GM10248 (cell line): ENCODE data around the gene PAPLN.
"Not testable (repeated sequence)": the region's sequence is repeated elsewhere in the genome, so short reads cannot be mapped to it uniquely, and the experiment has no call there.

ENCODE experiments used
- CTCF ChIA-PET: fragments of 300-600 bp; sonication (Branson Sonifier 250); formaldehyde crosslinking; extraction: SDS; loops from one replicate; lab custom pipeline; 2021; ENCODE audit warnings: antibody characterized with exemption; lab: Yijun Ruan, JAX
- POLR2A ChIA-PET: fragments of 350-650 bp; sonication (Branson Sonifier 250); formaldehyde crosslinking; extraction: SDS; loops from one replicate; lab custom pipeline; 2020; ENCODE audit warnings: antibody characterized with exemption; lab: Yijun Ruan, JAX
- DNase-seq: peaks from one replicate; pipeline ENCODE4 v3.0.0; 2012; ENCODE audit errors: extremely low spot score
- TF ChIP-seq, protein P1 (sequence below): IDR thresholded peaks from 2 replicates; pipeline ENCODE4 v1.5.1; 2012; ENCODE audit warnings: mild to moderate bottlenecking, low read depth; ENCODE audit errors: extremely low read depth, missing control alignments, control extremely low read depth

Gene PAPLN

DNA sequence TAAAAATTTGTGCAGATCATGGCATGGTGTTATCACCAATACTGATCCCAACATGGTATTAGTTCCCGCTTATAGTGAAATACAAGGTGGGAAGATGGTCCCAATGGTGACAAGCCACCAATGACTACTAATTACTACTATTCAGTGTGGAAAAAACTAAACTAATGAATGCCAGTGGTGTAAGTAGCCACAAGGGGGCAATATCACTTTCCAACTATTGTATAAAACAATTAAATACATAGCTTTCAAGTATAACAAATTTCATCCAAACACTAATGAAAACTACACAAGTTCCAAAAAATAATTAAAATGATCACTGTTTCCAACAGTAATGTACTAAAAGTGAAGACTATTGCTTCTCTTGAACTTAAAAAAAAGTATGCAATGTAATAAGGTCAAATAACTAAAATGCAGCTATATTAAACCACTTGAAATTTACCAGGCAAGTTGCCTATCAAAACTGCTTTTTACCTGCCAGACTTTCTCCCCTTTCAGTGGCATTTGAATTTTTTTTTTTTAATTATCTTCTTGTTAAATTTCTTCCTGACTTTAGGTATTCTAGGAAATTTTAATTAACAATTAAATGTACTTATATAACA, 58.0 kb downstream of the PAPLN start:
- ChIA-PET POLR2A (interaction anchor here (0.6 kb wide), 2 partner anchors 161 to 492 kb away, joined by 5 read pairs; no protein-coding TSS in a partner anchor), CTCF (interaction anchor here (0.7 to 3.9 kb wide), 42 partner anchors 9 to 400 kb away, joined by 3 to 64 read pairs (median 5); partner anchors contain the start of genes ACOT2 and NUMB)
- TF ChIP-seq, protein P1, sequence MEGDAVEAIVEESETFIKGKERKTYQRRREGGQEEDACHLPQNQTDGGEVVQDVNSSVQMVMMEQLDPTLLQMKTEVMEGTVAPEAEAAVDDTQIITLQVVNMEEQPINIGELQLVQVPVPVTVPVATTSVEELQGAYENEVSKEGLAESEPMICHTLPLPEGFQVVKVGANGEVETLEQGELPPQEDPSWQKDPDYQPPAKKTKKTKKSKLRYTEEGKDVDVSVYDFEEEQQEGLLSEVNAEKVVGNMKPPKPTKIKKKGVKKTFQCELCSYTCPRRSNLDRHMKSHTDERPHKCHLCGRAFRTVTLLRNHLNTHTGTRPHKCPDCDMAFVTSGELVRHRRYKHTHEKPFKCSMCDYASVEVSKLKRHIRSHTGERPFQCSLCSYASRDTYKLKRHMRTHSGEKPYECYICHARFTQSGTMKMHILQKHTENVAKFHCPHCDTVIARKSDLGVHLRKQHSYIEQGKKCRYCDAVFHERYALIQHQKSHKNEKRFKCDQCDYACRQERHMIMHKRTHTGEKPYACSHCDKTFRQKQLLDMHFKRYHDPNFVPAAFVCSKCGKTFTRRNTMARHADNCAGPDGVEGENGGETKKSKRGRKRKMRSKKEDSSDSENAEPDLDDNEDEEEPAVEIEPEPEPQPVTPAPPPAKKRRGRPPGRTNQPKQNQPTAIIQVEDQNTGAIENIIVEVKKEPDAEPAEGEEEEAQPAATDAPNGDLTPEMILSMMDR = peak; percentile 64
- DNase-seq = peak; percentile 43

DNA sequence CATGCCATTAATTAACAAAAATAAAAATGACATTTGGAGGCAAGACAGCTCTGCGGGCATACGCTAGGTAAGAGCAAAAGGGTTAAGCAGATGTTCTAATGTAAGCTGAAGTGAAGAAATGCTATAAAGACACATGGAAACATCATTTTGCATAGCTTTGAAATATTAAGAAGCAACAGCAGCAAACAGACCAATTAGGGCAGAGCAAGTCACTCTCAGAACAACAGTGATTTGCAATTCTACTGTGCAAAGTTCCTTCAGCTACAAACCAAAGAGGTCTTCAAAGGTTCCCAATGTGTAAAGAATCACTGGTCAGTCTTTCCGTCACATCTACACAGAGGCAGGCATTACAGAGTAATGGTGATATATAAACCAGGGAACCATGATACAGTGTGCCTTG, 68.2 kb downstream of the PAPLN start:
- DNase-seq = no peak
- TF ChIP-seq, protein P1 = no peak
- ChIA-PET POLR2A (no interaction called here), CTCF (interaction anchor here (0.6 to 4.7 kb wide), 4 partner anchors 9 to 142 kb away, joined by 3 to 47 read pairs (median 3); no protein-coding TSS in a partner anchor)

DNA sequence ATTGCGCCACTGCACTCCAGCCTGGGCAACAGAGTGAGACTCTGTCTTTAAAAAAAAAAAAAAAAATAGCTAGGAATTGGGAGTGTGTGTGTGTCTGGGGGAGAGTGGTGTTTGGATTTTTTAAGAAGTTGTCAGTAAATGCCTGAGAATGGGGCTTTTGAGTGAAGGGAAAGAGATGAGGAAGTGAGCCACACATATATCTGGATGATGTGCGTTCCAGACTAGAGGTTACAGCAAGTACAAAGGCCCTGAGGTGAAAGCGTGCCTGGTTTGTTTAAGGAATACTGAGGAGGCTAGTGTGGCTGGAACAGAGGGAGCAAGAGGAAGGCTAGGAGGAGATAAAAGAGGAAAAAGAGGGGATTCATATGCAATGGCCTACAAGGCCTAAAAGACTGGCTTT, 70.0 kb downstream of the PAPLN start:
- ChIA-PET POLR2A (no interaction called here), CTCF (interaction anchor here (4.7 kb wide), 1 partner anchor 12 kb away, joined by 47 read pairs; no protein-coding TSS in a partner anchor)
- no peak for DNase-seq
- TF ChIP-seq, protein P1 = no peak

DNA sequence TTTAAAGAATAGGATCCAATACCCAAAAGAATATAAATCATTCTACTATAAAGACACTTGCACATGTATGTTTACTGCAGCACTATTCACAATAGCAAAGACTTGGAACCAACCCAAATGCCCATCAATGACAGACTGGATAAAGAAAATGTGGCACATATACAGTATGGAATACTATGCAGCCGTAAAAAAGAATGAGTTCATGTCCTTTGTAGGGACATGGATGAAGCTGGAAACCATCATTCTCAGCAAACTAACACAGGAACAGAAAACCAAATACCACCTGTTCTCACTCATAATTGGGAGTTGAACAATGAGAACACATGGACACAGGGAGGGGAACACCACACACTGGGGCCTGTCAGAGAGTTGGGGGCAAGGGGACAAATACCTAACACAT, 71.9 kb downstream of the PAPLN start:
- DNase-seq, CTCF ChIA-PET, POLR2A ChIA-PET: not testable (repeated sequence)

DNA sequence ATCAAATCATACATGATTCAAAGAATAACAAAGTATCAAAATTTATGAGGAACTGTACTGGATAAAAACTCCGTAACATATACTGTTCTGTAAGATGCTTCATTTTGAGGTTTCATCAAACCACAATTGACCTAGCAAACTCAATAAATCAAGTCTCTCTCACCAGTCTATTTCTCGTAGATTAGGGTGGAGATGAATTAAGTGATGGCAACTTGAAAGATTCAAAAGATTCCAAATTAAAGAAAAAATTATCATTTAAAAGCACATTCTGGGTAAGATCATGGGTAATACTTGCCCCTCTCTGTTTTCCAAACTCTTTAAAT, 74.4 kb downstream of the PAPLN start:
- POLR2A ChIA-PET = no interaction called here
- DNase-seq = no peak
- CTCF ChIA-PET = no interaction called here
- TF ChIP-seq, protein P1 = no peak

DNA sequence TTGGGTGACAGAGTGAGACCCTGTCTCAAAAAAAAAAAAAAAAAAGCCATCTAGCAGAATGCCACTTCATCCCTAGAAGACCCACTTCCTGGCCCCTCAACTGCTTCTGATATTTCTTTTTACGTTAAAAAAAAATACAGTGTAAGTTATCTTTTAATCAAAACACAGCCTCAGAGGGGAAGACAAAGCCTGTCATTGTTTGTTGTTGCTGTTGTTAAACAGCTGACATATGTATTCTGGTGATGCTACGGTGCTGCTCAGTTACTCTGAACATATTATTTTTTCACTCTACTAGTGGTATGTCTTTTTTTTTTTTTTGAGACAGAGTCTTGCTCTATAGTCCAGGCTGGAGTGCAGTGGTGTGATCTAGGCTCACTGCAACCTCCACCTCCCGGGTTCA, 75.4 kb downstream of the PAPLN start:
- ChIA-PET CTCF (interaction anchor here (1.6 kb wide), 1 partner anchor 17 kb away, joined by 4 read pairs; no protein-coding TSS in a partner anchor), POLR2A (interaction anchor here (0.7 kb wide), 1 partner anchor 1777 kb away, joined by 3 read pairs; no protein-coding TSS in a partner anchor)
- TF ChIP-seq, protein P1 = no peak
- no peak for DNase-seq

DNA sequence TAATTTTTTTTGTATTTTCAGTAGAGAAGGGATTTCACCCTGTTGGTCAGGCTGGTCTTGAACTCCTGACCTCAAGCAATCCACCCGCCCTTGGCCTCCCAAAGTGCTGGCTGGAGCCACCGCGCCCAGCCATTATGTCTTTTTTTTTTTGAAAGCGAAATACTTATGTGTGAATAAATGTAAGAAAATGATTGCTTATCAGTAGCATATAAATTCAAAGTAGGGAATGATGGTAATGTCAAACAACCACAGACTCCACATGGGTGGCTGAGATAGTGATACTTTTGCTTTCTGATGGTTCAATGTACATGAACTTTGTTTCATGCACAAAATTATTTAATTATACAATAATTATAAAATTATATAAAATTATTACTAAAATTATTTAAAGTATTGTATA, 75.8 kb downstream of the PAPLN start:
- TF ChIP-seq, protein P1 = no peak
- CTCF ChIA-PET = interaction anchor here (1.6 kb wide), 1 partner anchor 17 kb away, joined by 4 read pairs; no protein-coding TSS in a partner anchor
- POLR2A ChIA-PET = no interaction called here

More for the DNA sequence above, 75.8 kb downstream of the PAPLN start:
- no peak for DNase-seq
